ENCODE data around the gene OR1D5.

DNA sequence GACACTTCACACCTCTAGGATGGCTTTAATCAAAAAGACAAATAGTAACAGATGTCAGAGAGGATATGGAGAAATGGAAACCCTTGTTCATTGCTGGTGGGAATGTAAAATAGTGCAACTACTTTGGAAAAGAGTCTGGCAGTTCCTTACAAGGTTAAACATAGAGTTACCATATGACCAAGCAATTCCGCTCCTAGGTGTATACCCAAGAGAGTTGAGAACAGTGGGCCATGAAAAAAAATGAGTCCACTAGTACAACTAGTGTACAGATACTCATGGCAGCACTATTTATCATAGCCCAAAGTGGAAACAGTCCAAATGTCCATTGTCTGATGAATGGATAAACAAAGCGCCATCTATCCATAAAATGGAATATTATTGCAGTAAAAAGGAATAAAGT lies 39.1 kb downstream of the OR1D5 start:
- no peak for TF ChIP-seq CTCF (IDR thresholded peaks at IDR 0.05; ENCODE audit: low read depth, low read length)
- TF ChIP-seq EZH2phosphoT487 (IDR thresholded peaks at IDR 0.05; ENCODE audit: low read depth) = no peak

All from OCI-LY3 (cell line).